SJCRH30 (cell line): ENCODE data around the gene HOXA2. TPM values are rescaled to one million over a fixed set of nuclear protein-coding genes. Genes with fewer than 3 reads are reported as not detected.

Experiments used
- DNase-seq, 2 experiments: peaks; one replicate each; pipeline ENCODE4 v3.0.0-alpha.2; 2015 to 2020
- H3K27ac ChIP-seq: fragments of 250-450 bp; sonication (Bioruptor Pico); 2 replicates; pipeline ENCODE4 v1.5.1; 2020; ENCODE audit warnings: mild to moderate bottlenecking, moderate library complexity
- H3K27me3 ChIP-seq: fragments of 250-450 bp; sonication (Bioruptor Pico); 2 replicates; pipeline ENCODE4 v1.5.1; 2020; ENCODE audit warnings: mild to moderate bottlenecking, moderate library complexity
- H3K36me3 ChIP-seq: fragments of 250-450 bp; sonication (Bioruptor Pico); 2 replicates; pipeline ENCODE4 v1.5.1; 2020; ENCODE audit warnings: mild to moderate bottlenecking, moderate library complexity
- H3K4me1 ChIP-seq: fragments of 250-450 bp; sonication (Bioruptor Pico); 2 replicates; pipeline ENCODE4 v1.5.1; 2020; ENCODE audit warnings: mild to moderate bottlenecking, moderate library complexity
- H3K4me3 ChIP-seq: fragments of 250-450 bp; sonication (Bioruptor Pico); 2 replicates; pipeline ENCODE4 v1.5.1; 2020; ENCODE audit warnings: mild to moderate bottlenecking, moderate library complexity
- H3K9me3 ChIP-seq: fragments of 250-450 bp; sonication (Bioruptor Pico); replicated peaks from 2 replicates; pipeline ENCODE4 v1.5.1; 2020; ENCODE audit warnings: mild to moderate bottlenecking, moderate library complexity
- total RNA-seq: library from RNA; depleted of rRNA; stranded (reverse); fragments of >200 nt; shearing (Covaris generic); gene quantifications from 2 replicates; pipeline ENCODE4 v1.2.3, GENCODE V29; 2014; rRNA removed

The HOXA2 gene
- total RNA-seq: 2.8 and 4.2 TPM in 2 replicates

DNA sequence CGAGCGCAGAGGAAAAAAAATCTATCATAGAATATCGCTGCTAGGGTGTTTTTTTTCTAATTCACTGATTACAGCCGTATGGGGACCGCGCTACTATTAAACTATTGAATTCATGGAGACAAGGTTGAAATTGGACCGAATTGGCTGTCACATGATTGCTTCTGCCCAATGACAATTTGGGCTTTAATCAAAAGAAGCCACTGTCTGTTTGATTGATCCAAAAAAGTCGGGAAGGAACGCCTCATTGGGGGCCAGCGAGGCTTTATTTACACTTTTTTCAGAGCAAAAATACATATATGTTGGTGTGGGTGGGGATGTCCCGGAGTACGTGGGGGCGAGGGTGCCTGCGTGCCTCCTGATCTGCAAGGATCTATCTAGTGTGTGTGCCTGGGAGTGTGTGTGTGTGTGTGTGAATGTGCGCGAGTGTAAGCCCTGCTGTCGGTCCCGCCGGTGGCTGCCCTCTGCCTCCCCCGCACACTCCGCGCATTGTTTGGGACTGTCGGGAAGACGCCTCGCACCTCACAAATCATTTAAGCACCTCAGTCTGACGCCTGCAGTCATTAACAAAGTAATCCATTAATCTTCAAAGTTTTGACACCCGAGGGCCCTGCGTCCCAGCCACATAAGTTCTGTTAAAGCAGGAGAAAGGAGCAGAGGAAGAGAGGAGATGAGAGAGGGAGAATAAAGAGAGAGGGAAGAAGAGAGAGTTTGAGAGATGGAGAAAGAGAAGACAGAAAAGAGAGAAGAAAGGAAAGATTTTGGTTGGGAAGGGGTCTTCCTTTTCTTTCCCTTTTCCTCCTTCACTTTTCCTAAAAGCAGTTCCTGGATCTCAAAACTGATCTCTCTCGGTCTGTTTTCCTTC is at the start of gene HOXA2:
TSS of gene HOXA2 (minus strand) at position 103 of the 862 bp plus-strand sequence. CDS start 183 bp downstream, outside the sequence.
- no peak for DNase-seq
- no peak within 1 kb of the TSS for H3K4me3 ChIP-seq

DNA sequence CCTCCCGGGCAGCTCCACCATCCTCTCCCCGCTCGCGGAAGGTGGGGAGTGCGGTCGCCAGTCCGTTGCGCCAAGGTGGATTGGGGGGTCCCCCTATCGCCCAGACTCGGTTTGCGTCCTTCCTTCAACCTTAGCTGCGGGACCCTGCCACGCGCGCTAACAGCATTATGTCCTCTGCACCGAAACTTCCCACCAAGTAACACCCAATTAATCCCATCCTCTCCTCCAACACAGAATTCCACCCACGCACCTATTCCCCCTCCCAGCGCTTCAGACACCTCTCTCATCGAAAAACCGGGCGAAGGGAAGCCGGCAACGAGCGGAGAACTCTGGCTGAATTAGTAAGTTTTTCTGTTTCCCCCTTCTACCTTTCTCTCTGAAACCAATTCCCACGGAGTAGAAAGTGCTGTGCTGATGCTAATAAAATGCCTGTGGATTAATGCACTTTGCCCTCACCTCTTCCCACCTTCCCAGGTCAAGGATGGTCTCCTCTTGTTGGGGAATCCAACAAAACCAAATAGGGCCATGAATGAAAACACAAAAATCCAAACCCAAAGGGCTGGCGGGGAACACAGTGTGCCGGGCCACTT is 49.0 kb upstream of the HOXA2 start:
- DNase-seq: no peak
- Histone ChIP-seq H3K4me3 (peak overlapping the region; percentile 64), H3K4me1 (no peaks in the 10 kb centered on the region), H3K27me3 (no peaks in the 10 kb centered on the region), H3K9me3 (no peaks in the 10 kb centered on the region), H3K27ac (no peak overlapping the region; the same call in 1 of the 2 replicates), H3K36me3 (no peaks in the 10 kb centered on the region)

More for the DNA sequence above, at the start of gene HOXA2:
- H3K9me3 ChIP-seq: 0 out of 2 replicates have a peak, but pooled peaks cover 2% of the 10 kb centered on the region
- H3K27ac ChIP-seq: no peak within 1 kb of the TSS
- H3K27me3 ChIP-seq: no peaks in the 10 kb centered on the region
- H3K36me3 ChIP-seq: peaks cover 25% of the 10 kb centered on the region
- no peaks in the 10 kb centered on the region for H3K4me1 ChIP-seq

- Histone ChIP-seq H3K27ac (peak overlapping the region; percentile 25; the same call in 1 of the 2 replicates), H3K4me3 (peak overlapping the region; percentile 64), H3K36me3 (no peaks in the 10 kb centered on the region), H3K4me1 (no peaks in the 10 kb centered on the region), H3K27me3 (no peaks in the 10 kb centered on the region), H3K9me3 (no peaks in the 10 kb centered on the region)
- peak; percentile 75 to 86 for DNase-seq
These were observed 48.3 kb upstream of the HOXA2 start for GRCh38 chr7:27150568-27151340.

GRCh38 chr7:27149842-27150567 is 47.5 kb upstream of the HOXA2 start:
- H3K4me3 ChIP-seq: peak overlapping the region; percentile 64
- DNase-seq: peak in 1 of 2 experiments; percentile 25
- H3K36me3 ChIP-seq: no peaks in the 10 kb centered on the region
- H3K27me3 ChIP-seq: no peaks in the 10 kb centered on the region
- H3K9me3 ChIP-seq: no peaks in the 10 kb centered on the region
- peak overlapping the region; percentile 25; the same call in 1 of the 2 replicates for H3K27ac ChIP-seq
- no peaks in the 10 kb centered on the region for H3K4me1 ChIP-seq

GRCh38 chr7:27148756-27149641 is 46.5 kb upstream of the HOXA2 start:
- H3K36me3 ChIP-seq: no peaks in the 10 kb centered on the region
- no peak for DNase-seq
- H3K27me3 ChIP-seq: no peaks in the 10 kb centered on the region
- peak overlapping the region; percentile 64 for H3K4me3 ChIP-seq
- no peak overlapping the region; the same call in 1 of the 2 replicates for H3K27ac ChIP-seq
- H3K9me3 ChIP-seq: no peaks in the 10 kb centered on the region
- H3K4me1 ChIP-seq: no peaks in the 10 kb centered on the region

DNA sequence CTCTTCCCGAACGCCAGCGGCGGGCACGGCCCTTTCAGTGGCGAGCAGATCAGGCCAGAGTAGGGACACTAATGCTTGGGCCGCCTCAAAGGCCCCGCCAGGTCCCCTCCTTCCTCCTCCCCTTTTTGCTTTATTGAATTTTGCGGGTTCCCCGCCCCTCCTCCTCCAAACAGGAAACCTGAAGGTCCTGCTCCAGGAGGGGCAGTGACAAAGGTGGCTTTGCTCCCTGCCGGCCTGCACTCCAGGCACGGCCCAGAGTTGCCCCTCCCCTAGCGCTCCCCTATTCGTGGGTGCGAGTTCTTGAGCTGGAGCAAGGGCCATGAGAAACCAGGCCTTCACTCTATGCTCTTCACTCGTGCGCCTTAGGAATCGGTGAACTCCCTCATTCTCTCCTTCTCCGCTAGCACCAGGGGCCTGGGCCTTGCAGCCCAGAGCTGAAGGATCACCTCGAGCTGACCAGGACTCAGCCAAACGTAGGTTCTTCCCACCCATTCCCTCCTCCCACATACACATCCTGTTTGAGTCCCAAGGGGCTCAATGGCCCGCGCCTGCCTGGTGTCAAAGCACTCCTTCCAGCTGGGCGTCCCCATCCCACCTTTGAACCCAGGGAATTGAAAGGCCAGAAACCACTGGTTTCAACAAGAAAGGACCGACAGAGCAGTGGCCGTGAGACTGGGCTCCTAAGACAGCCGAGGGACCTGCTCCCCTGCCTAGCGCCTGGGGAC is 45.7 kb upstream of the HOXA2 start:
- Histone ChIP-seq H3K9me3 (no peaks in the 10 kb centered on the region), H3K27ac (no peak overlapping the region), H3K4me3 (no peak overlapping the region), H3K4me1 (no peaks in the 10 kb centered on the region), H3K27me3 (no peaks in the 10 kb centered on the region), H3K36me3 (no peaks in the 10 kb centered on the region)
- DNase-seq: no peak

DNA sequence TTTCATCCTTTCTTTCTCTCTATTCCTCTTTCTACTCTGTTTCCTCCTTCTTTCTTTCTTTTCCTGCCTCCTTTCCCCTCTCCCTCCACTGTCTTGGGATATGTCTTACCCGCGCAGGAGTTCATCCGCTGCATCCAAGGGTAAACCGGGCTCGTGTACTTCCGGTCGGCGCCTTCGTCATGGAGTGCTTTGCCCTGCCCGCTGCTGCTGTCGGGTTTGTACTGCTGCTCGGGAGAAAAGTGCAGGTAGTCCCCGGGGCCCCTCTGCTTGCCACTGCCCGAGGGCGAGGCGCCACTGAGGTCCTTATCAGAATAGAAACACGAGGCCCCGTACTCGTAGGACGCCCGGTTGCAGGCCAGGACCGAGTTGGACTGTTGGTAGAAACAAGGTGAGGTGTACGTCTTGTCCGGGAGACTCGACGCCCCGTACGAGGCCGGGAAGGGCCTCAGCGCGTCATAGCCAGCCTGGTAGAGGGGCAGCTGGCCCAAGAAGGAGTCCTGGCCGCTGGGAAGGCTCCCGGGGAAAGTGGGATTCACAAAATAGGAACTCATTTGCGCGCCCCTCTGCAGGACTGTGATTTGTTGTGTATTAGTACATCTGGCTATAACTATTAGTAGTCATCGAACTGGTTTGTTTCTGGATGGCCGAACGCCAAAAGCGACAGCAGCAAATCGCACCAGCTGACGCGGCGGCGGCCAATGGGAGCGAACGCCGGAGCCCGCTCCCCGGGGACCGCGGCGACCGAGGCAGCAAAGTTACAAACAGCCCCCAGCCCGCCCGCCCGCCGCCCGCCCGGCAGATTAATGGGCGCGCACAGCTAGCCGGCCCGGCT is 44.9 kb upstream of the HOXA2 start, which contains the start of gene HOXA6:
TSS of gene HOXA6 (minus strand) at position 576 of the 832 bp plus-strand sequence. CDS start at position 551, 25 bp downstream.
- no peaks in the 10 kb centered on the region for H3K27me3 ChIP-seq
- H3K4me1 ChIP-seq: no peaks in the 10 kb centered on the region

GRCh38 chr7:27146491-27147198 is 44.2 kb upstream of the HOXA2 start:
- DNase-seq: no peak
- H3K36me3 ChIP-seq: no peaks in the 10 kb centered on the region
- H3K27me3 ChIP-seq: no peaks in the 10 kb centered on the region
- no peaks in the 10 kb centered on the region for H3K9me3 ChIP-seq
- no peaks in the 10 kb centered on the region for H3K4me1 ChIP-seq
- no peak overlapping the region for H3K27ac ChIP-seq
- no peak overlapping the region for H3K4me3 ChIP-seq

More for the DNA sequence above, 44.9 kb upstream of the HOXA2 start, which contains the start of gene HOXA6:
- Histone ChIP-seq H3K9me3 (no peaks in the 10 kb centered on the region), H3K4me3 (no peak within 1 kb of the TSS), H3K27ac (no peak within 1 kb of the TSS), H3K36me3 (no peaks in the 10 kb centered on the region)
- DNase-seq: no peak

- Histone ChIP-seq H3K4me1 (no peaks in the 10 kb centered on the region), H3K4me3 (no peak overlapping the region), H3K27me3 (no peaks in the 10 kb centered on the region), H3K9me3 (no peaks in the 10 kb centered on the region), H3K36me3 (no peaks in the 10 kb centered on the region), H3K27ac (no peak overlapping the region)
- no peak for DNase-seq
These were observed 43.5 kb upstream of the HOXA2 start for GRCh38 chr7:27145914-27146412.

- Histone ChIP-seq H3K4me1 (no peaks in the 10 kb centered on the region), H3K4me3 (no peak overlapping the region), H3K27me3 (no peaks in the 10 kb centered on the region), H3K27ac (no peak overlapping the region), H3K9me3 (no peaks in the 10 kb centered on the region), H3K36me3 (no peaks in the 10 kb centered on the region)
- no peak for DNase-seq
These were observed 42.9 kb upstream of the HOXA2 start for GRCh38 chr7:27145165-27145913.

DNA sequence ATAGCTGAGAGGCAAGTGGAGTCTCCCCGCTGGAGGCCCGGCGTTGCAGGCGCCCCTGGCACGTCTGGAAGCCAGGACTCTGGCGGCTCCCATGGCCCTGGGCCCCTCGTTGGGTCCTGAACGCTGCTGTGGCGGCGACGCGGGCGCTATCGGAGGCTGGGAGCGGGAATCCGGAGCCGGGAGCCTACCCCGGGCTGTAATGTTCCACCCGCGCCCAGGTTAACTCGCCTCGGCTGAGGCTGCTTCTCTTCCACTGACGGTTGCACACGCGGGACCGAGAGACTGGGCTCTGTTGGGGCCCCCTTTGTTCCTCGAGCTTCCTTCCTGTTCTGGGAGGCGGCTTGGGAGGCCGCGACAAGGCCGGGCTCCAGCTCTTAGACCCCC is 42.3 kb upstream of the HOXA2 start:
- Histone ChIP-seq H3K9me3 (no peaks in the 10 kb centered on the region), H3K36me3 (no peaks in the 10 kb centered on the region), H3K4me1 (no peaks in the 10 kb centered on the region), H3K4me3 (no peak overlapping the region), H3K27ac (no peak overlapping the region), H3K27me3 (no peaks in the 10 kb centered on the region)
- no peak for DNase-seq
